ENCODE measurements around the gene GPR107. TPM values are rescaled to one million over a fixed set of nuclear protein-coding genes. Genes with fewer than 3 reads are reported as not detected.
A peak's percentile ranks its signal among the peaks of the same experiment; 100 is the strongest.

The GPR107 gene
- total RNA-seq, 2 experiments from 2014 or later = 25.1 to 26.3 TPM

DNA sequence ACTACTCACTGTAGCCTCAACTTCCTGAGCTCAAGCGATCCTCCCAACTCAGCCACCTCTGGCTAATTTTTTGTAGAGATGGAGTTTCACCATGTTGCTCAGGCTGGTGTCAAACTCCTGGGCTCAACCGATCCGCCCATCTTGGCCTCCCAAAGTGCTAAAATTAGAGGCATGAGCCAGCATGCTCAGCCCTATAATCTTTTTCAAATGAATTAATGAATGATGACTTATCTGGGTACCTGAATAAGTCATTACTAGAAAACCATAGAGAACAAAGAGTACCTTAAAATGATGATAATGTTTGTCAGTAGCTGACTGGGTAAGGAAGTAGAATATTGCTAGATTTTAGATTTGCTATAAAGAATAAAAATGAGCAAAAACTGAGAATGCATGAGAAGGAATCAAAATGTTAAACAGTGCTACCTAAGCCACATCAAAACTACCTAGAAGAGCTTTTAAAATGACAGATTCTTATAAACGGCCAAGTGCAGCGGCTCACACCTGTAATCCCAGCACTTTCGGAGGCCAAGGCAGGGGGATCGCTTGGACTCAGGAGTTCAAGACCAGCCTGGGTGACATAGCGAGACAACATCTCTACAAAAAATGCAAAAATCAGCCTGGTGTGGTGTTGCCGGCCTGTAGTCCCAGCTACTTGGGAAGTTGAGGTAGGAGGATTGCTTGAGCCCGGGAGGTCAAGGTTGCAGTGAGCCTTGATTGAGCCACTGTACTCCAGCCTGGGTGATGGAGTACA is 24.3 kb upstream of the GPR107 start:
- Mint-ChIP-seq H3K36me3 (ENCODE audit: low read depth) (peaks cover 42% of the 10 kb centered on the region), H3K27ac (peak overlapping the region; percentile 88), H3K9me3 (no peaks in the 10 kb centered on the region), H3K27me3 (no peaks in the 10 kb centered on the region), H3K4me3 (peak overlapping the region; percentile 39), H3K4me1 (peaks cover 90% of the 10 kb centered on the region)
- CTCF ChIA-PET = interaction anchor here (0.6 to 3.9 kb wide), 5 partner anchors 9 to 74 kb away, joined by 3 to 22 read pairs (median 5); no protein-coding TSS in a partner anchor
- POLR2A ChIA-PET = interaction anchor here (0.7 to 7.0 kb wide), 20 partner anchors 9 to 143 kb away, joined by 3 to 119 read pairs (median 8); partner anchors contain the start of genes FNBP1 and GPR107
- DNase-seq = peak; percentile 53

DNA sequence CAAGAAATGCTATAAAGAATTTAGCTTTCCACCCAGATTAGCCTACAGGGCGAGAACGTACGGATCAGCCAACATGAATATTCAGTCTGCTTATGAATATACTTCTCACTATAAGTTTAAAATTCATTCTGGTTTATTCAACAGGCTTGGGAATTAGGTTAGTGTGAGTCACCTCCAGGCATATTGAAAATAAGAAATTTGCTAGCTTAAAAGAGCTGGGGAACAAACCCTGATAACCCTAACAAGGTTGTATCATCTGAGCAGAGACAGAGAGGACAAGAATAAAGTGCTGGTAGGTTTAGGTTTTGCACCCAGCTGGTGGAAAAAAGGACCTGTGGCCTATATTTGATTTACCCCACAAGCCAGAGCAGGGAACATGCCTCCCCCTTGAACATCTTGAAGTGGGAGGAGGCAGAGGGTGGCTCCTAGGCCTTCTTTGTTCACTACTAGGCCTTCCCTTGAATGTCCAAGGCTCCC is 23.0 kb upstream of the GPR107 start:
- H3K27ac Mint-ChIP-seq = peak overlapping the region; percentile 88
- H3K36me3 Mint-ChIP-seq (ENCODE audit: low read depth) = peaks cover 45% of the 10 kb centered on the region
- no peaks in the 10 kb centered on the region for H3K9me3 Mint-ChIP-seq
- no peak for DNase-seq
- H3K4me3 Mint-ChIP-seq = no peak overlapping the region
- H3K27me3 Mint-ChIP-seq = no peaks in the 10 kb centered on the region
- H3K4me1 Mint-ChIP-seq = peaks cover 93% of the 10 kb centered on the region
- ChIA-PET POLR2A (interaction anchor here (0.8 to 7.0 kb wide), 17 partner anchors 10 to 145 kb away, joined by 3 to 119 read pairs (median 7); partner anchors contain the start of genes FNBP1 and GPR107), CTCF (interaction anchor here (0.8 to 3.9 kb wide), 5 partner anchors 9 to 73 kb away, joined by 3 to 22 read pairs (median 3); no protein-coding TSS in a partner anchor)

GRCh38 chr9:130034570-130034969 is 19.1 kb upstream of the GPR107 start:
- Mint-ChIP-seq H3K36me3 (ENCODE audit: low read depth) (peaks cover 48% of the 10 kb centered on the region), H3K27ac (peak overlapping the region; percentile 91), H3K4me1 (peaks cover 82% of the 10 kb centered on the region)

DNA sequence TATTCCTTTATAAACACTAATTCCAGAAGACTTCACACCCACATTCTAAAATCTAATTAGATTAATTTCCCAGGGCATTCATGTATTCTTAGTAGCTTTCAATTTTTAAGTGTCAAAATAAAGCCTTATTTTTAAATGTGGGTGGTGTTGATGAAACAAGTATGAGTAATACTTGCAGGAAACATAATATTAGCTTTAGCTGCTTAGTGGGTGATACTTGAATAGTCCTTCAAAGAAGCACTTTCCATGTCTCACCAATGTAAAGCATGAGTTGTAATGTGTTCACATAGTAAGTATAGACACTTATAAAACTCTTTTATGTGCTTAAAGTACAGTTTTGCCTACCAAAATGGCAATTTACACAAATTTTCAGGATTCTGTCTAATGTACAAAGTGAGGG is 17.6 kb upstream of the GPR107 start:
- no peaks in the 10 kb centered on the region for H3K9me3 Mint-ChIP-seq
- no peak for DNase-seq
- peak overlapping the region; percentile 90 for H3K4me3 Mint-ChIP-seq
- H3K27ac Mint-ChIP-seq = peak overlapping the region; percentile 91
- ChIA-PET POLR2A (interaction anchor here (0.8 to 14.8 kb wide), 10 partner anchors 8 to 146 kb away, joined by 3 to 403 read pairs (median 8); partner anchors contain the start of gene FNBP1), CTCF (interaction anchor here (0.9 to 2.4 kb wide), 2 partner anchors 9 to 147 kb away, joined by 4 to 7 read pairs; no protein-coding TSS in a partner anchor)
- H3K27me3 Mint-ChIP-seq = no peaks in the 10 kb centered on the region
- H3K36me3 Mint-ChIP-seq (ENCODE audit: low read depth) = peaks cover 52% of the 10 kb centered on the region
- peaks cover 77% of the 10 kb centered on the region for H3K4me1 Mint-ChIP-seq

More at GRCh38 chr9:130034570-130034969, 19.1 kb upstream of the GPR107 start:
- Mint-ChIP-seq H3K27me3 (no peaks in the 10 kb centered on the region), H3K4me3 (peak overlapping the region; percentile 34), H3K9me3 (no peaks in the 10 kb centered on the region)
- POLR2A ChIA-PET = interaction anchor here (0.9 to 14.8 kb wide), 15 partner anchors 8 to 144 kb away, joined by 3 to 403 read pairs (median 7); partner anchors contain the start of gene FNBP1
- CTCF ChIA-PET = interaction anchor here (0.7 to 2.4 kb wide), 6 partner anchors 18 to 148 kb away, joined by 3 to 7 read pairs (median 4); no protein-coding TSS in a partner anchor
- DNase-seq = no peak

DNA sequence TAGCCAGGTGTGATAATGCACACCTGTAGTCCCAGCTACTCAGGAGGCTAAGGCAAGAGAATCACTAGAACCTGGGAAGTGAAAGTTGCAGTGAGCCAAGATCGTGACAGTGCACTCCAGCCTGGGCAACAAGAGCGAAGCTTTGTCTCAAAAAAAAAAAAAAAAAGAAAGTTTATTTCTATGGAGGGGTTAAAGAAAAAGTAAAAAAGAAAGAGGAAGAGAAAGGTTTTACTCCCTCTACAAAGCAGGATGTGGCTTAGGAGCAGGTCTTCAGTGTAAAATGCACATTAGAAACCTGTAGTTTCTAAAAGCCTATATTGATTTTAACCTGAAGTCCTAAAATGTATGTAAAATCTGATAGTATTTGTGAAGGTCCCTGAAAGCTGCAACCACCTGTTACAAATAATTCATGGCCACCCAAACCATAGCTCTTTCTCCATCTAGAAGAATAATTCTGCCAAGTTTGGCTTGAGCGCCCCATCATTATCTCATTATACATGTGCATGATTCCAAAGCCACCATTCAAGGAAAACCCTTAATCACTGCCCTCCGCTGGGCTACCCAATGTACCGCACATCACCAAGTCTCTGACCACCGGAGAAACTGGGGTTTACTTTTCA is 14.1 kb upstream of the GPR107 start:
- Mint-ChIP-seq H3K4me3 (peak overlapping the region; percentile 90), H3K4me1 (peaks cover 62% of the 10 kb centered on the region), H3K27ac (peak overlapping the region; percentile 91), H3K36me3 (ENCODE audit: low read depth) (peaks cover 44% of the 10 kb centered on the region), H3K9me3 (no peaks in the 10 kb centered on the region), H3K27me3 (no peaks in the 10 kb centered on the region)
- CTCF ChIA-PET = interaction anchor here (0.6 to 3.4 kb wide), 15 partner anchors 10 to 237 kb away, joined by 3 to 27 read pairs (median 4); no protein-coding TSS in a partner anchor
- POLR2A ChIA-PET = interaction anchor here (0.7 to 14.8 kb wide), 25 partner anchors 10 to 236 kb away, joined by 3 to 403 read pairs (median 14); partner anchors contain the start of gene GPR107
- DNase-seq = no peak

- no peaks in the 10 kb centered on the region for H3K27me3 Mint-ChIP-seq
- ChIA-PET POLR2A (interaction anchor here (0.7 to 14.8 kb wide), 24 partner anchors 10 to 1233 kb away, joined by 3 to 403 read pairs (median 15); partner anchors contain the start of gene GPR107), CTCF (interaction anchor here (0.7 to 3.4 kb wide), 5 partner anchors 13 to 156 kb away, joined by 3 to 27 read pairs (median 8); partner anchors contain the start of gene GPR107)
- no peak for DNase-seq
- H3K9me3 Mint-ChIP-seq = no peaks in the 10 kb centered on the region
- H3K4me1 Mint-ChIP-seq = peaks cover 60% of the 10 kb centered on the region
- H3K36me3 Mint-ChIP-seq (ENCODE audit: low read depth) = peaks cover 34% of the 10 kb centered on the region
- peak overlapping the region; percentile 91 for H3K27ac Mint-ChIP-seq
- H3K4me3 Mint-ChIP-seq = peak overlapping the region; percentile 90
Measured at GRCh38 chr9:130040984-130041647, 12.6 kb upstream of the GPR107 start.

GRCh38 chr9:130041648-130042405 is 11.9 kb upstream of the GPR107 start:
- H3K4me1 Mint-ChIP-seq = peaks cover 56% of the 10 kb centered on the region
- H3K27ac Mint-ChIP-seq = peak overlapping the region; percentile 91
- DNase-seq = no peak
- ChIA-PET POLR2A (interaction anchor here (0.7 to 14.8 kb wide), 21 partner anchors 7 to 1232 kb away, joined by 3 to 403 read pairs (median 13); partner anchors contain the start of gene GPR107), CTCF (interaction anchor here (1.2 to 2.5 kb wide), 4 partner anchors 12 to 157 kb away, joined by 4 to 9 read pairs (median 6); partner anchors contain the start of gene GPR107)
- no peaks in the 10 kb centered on the region for H3K9me3 Mint-ChIP-seq
- H3K36me3 Mint-ChIP-seq (ENCODE audit: low read depth) = peaks cover 28% of the 10 kb centered on the region
- no peaks in the 10 kb centered on the region for H3K27me3 Mint-ChIP-seq
- peak overlapping the region; percentile 90 for H3K4me3 Mint-ChIP-seq

DNA sequence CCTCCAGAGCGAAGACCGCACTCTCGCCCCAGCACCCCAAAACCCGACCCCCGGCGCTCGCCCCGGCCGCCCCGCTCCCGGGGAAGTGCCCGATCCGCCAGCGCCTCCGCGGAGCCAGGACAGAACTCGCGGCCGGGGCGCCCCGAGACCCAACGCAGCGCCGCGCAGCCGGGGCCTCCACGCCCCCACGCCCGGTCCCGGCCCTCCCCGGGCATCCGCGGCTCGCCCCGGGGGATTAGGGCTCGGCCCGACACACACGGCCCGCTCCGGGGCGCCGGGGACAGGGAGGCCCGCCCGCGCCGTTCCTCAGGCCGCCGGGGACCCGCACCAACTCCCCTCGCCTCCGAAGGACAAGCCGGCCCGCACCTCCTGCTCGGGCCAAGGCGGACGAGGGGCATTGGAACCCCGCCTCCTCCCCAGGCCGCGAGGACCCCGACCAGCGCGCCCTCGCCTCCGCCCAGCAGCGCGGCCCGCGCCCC is 11.3 kb upstream of the GPR107 start:
- Mint-ChIP-seq H3K4me3 (peak overlapping the region; percentile 90), H3K4me1 (peaks cover 50% of the 10 kb centered on the region), H3K9me3 (no peaks in the 10 kb centered on the region), H3K27me3 (no peaks in the 10 kb centered on the region), H3K36me3 (ENCODE audit: low read depth) (peaks cover 22% of the 10 kb centered on the region), H3K27ac (peak overlapping the region; percentile 91)
- POLR2A ChIA-PET = interaction anchor here (0.7 to 14.8 kb wide), 21 partner anchors 8 to 175 kb away, joined by 3 to 403 read pairs (median 11); partner anchors contain the start of gene GPR107
- DNase-seq = no peak
- CTCF ChIA-PET = interaction anchor here (1.2 to 2.5 kb wide), 5 partner anchors 11 to 177 kb away, joined by 3 to 9 read pairs (median 5); partner anchors contain the start of gene GPR107

- Mint-ChIP-seq H3K27me3 (no peaks in the 10 kb centered on the region), H3K36me3 (ENCODE audit: low read depth) (peaks cover 22% of the 10 kb centered on the region), H3K9me3 (no peaks in the 10 kb centered on the region), H3K27ac (peak within 1 kb of the TSS; percentile 91), H3K4me3 (peak within 1 kb of the TSS; percentile 90), H3K4me1 (peaks cover 47% of the 10 kb centered on the region)
- POLR2A ChIA-PET = interaction anchor here (0.7 to 14.8 kb wide), 19 partner anchors 8 to 176 kb away, joined by 3 to 403 read pairs (median 11); partner anchors contain the start of gene GPR107
- DNase-seq = peak; percentile 85
- CTCF ChIA-PET = interaction anchor here (1.2 to 2.5 kb wide), 4 partner anchors 11 to 178 kb away, joined by 3 to 9 read pairs (median 4); partner anchors contain the start of gene GPR107
Measured at GRCh38 chr9:130042885-130043653, 10.6 kb upstream of the GPR107 start, which contains the start of gene FNBP1. Gene FNBP1, minus strand, starts transcription at chr9:130043189. Its CDS starts 214 bp downstream, at chr9:130042975.

All from activated CD4-positive, alpha-beta memory T cell treated with anti-CD3 and anti-CD28 coated beads, Interleukin-2, amount 10 ng/mL, durations not matched to agents 7 days and 5 days (primary cell).